Mesenteric fat pad (tissue), 1 donor: ENCODE results near the gene LAT. TPM values are rescaled to one million over a fixed set of nuclear protein-coding genes. Genes with fewer than 3 reads are reported as not detected.

Source experiments
- DNase-seq: peaks from one replicate; pipeline ENCODE4 v3.0.0-alpha.2; 2020; ENCODE audit warnings: low spot score
- total RNA-seq: library from RNA; stranded (reverse); fragmentation: NEBNext Ultra II Directional; extraction: Animal tissue kit (Norgen Biotek cat#: 25700); gene quantifications from one replicate; pipeline ENCODE4 v1.2.1, GENCODE V29; 2021
- donor health status: DM: yes; HTN: yes; CAD: no.

The LAT gene
- total RNA-seq, 1 donor from 2014 or later, result 4.1 TPM

GRCh38 chr16:29007730-29008593 lies 23.1 kb downstream of the LAT start:
- no peak for DNase-seq

GRCh38 chr16:29009050-29009837 lies 24.4 kb downstream of the LAT start:
- DNase-seq, result no peak

- no peak for DNase-seq
Measured at GRCh38 chr16:29009838-29010166, 24.9 kb downstream of the LAT start.

GRCh38 chr16:29011112-29011511 lies 26.3 kb downstream of the LAT start:
- DNase-seq, result no peak

GRCh38 chr16:29011851-29012250 lies 27.0 kb downstream of the LAT start:
- DNase-seq, result no peak

- no peak for DNase-seq
Measured at GRCh38 chr16:29012913-29013553, 28.2 kb downstream of the LAT start.

GRCh38 chr16:29014561-29015069 lies 29.8 kb downstream of the LAT start:
- DNase-seq, result no peak

- no peak for DNase-seq
Measured at GRCh38 chr16:29022196-29022595, 37.3 kb downstream of the LAT start.

- no peak for DNase-seq
Measured at GRCh38 chr16:29023279-29024277, 38.7 kb downstream of the LAT start.

- DNase-seq, result no peak
Measured at GRCh38 chr16:29024278-29024677, 39.4 kb downstream of the LAT start.

GRCh38 chr16:29025218-29025617 lies 40.4 kb downstream of the LAT start:
- no peak for DNase-seq

GRCh38 chr16:29025735-29026134 lies 40.9 kb downstream of the LAT start:
- peak; percentile 26 for DNase-seq

GRCh38 chr16:29028457-29029167 lies 43.8 kb downstream of the LAT start:
- peak; percentile 72 for DNase-seq

GRCh38 chr16:29029168-29029994 lies 44.5 kb downstream of the LAT start:
- peak; percentile 86 for DNase-seq

GRCh38 chr16:29030086-29030840 lies 45.4 kb downstream of the LAT start:
- DNase-seq, result peak; percentile 11
